NCI-H2196 (cell line): ENCODE results near the gene RNASEL.

Experiments used
- DNase-seq: peaks from one replicate; lab custom pipeline; 2025; ENCODE audit not compliant: unreplicated experiment; lab: John Stamatoyannopoulos, UW

The RNASEL gene

GRCh38 chr1:182600745-182601415, 11.8 kb upstream of the RNASEL start:
- DNase-seq: no peak

DNA sequence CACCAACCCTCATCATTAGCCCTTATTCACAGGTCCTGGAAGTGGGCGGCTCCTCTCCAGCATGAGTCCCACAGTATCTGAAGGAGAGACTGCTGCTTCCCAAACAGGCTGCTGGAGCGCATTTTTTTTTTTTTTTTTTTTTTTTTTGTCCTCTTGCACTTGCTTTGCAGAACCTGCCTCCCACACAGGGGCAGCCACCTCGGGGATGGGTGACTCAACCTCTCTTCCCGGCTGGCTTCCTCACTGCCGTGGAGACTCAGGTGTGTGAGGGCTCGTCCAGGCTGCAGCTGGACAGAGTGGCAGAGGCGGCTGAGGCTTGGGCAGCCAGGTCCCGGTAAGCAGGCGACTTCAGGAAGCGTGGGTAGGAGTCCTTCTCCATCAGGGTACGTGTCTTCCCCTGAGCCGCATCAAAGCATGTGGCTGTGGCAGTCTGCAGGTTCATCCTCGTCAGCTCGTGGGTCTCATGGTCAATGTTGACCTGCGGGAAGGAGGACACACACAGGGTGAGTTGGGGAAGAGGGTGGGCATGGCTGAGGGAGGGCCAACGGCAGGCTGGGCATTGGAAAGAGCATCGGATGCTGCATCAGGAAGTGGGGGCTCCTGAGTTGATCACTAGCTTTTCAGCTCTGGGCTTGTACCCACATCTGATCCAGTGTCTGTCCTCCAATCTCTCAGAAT, 11.1 kb upstream of the RNASEL start:
- DNase-seq: no peak

- DNase-seq: no peak
Observed at GRCh38 chr1:182599339-182599738, 10.3 kb upstream of the RNASEL start.

DNA sequence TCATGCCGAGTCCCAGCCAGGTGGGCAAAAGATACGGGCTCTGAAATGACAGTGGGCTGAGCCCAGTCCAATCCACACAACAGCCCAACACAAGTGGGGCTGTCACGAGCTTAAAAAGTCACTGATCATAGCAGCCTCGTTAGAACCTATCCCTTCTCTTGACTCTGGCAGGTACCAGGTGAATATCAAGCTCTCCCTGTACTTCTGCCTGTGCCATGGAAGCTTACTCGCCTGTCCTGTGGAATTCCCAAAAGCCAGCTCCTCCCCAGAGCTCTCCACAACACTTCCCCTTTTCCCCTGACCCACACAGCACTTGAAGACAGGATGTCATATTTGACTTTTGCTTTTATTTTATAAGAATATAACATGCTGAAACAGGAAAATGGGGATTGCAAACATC, 9.2 kb upstream of the RNASEL start:
- DNase-seq: no peak

DNA sequence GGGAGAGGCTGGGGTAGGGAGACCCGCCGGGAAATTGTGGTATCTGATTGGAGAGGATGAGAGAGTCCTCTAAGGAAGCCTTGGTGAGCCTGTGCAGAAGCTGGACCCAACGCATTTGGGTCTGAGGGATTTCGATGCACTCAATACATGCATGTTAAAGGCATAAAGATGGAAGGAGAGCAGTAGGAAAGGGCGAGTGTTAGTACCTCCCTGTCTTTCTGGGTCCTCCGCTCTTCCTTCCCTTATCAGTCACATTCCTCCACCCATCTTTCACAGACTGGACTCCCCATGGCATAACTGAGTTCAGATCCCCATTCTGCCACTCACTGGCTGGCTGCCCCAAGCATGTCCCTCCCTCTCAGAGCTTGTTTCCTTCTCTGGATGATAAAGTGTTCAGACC, 7.9 kb upstream of the RNASEL start:
- DNase-seq: no peak

DNA sequence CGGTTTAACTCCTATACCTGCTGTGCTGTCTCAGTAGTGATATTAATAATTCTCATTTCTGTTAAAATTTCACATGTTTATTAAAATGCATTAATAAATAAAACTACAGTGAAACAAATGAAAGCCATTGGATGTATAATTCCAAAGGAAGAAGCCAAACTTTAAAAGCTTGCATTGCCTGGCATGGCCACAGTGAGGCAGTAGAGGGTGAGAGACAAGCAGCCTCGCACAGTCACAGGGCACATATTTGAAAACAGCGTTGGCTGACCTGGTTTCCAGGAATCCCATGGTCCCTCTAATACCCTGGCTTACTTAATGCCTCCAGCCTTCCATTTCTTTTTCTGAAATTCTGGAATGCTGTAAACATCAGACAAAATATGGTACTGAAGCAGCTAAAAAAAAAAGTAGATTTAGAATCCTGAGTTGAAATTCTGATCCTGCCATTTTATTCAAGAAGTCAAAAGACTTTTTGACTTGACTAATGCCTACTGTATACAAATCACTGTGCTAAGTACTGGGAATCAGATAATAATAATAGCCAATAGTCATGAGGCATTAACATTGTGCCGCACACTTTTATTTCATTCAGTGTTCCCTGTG, 6.7 kb upstream of the RNASEL start:
- DNase-seq: peak; percentile 54

GRCh38 chr1:182589931-182590330, 875 bp upstream of the RNASEL start:
- DNase-seq: no peak

GRCh38 chr1:182589520-182589919, 464 bp upstream of the RNASEL start:
- DNase-seq: no peak

DNA sequence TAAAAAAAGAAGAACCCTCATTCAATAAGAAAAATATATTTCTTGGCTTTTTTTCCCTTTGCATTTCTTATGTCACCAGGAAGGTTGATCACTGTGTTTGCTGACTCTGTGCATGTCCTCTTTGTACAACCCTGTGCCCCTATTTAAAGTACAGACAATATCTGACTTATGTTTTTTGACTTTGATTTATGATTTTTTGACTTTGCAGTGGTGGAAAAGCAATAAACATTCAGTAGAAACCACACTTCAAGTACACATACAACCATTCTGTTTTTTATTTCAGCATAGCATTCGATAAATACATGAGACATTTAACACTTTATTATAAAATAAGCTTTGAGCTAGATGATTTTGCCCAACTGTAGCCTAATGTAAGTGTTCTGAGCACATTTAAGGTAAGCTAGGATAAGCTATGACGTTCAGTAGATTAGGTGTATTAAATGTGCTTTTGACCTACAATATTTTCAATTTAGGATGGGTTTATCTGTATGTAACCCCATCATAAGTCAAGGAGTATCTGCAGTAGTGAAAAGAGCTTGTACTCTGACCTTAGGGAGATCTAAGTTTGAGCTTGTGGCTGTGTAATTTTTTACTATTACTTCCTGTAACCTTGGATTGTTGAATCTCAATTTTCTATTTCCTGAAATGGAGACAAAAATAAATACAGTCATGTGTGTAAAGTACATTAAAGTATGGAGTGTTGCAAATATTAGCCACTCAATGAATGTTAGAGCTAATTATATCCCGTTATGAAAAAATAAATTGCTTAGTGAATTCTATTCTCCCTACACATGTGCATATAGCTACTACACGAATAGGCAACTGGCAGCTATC, 1.2 kb downstream of the RNASEL start:
- no peak for DNase-seq

DNA sequence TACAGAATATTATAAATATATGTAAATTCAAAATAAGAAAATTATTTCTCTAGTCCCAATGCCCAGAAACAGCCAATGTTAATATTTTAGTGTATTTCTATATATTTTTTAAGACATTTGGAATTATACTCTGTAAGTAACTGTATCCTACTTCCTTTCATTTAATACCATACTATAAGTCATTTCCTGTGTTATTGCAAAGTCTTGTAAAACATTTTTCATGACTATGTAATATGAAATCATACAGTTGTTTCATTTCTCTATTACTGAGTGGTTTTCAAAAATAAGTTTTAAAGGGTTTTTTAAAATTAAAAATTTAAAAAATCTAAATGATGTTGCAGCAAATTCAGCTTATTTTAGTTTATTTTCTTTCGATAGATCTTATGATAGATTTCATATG, 2.0 kb downstream of the RNASEL start:
- DNase-seq: no peak

GRCh38 chr1:182586380-182586779, 2.7 kb downstream of the RNASEL start:
- no peak for DNase-seq

GRCh38 chr1:182584746-182585145, 4.3 kb downstream of the RNASEL start:
- DNase-seq: no peak

DNA sequence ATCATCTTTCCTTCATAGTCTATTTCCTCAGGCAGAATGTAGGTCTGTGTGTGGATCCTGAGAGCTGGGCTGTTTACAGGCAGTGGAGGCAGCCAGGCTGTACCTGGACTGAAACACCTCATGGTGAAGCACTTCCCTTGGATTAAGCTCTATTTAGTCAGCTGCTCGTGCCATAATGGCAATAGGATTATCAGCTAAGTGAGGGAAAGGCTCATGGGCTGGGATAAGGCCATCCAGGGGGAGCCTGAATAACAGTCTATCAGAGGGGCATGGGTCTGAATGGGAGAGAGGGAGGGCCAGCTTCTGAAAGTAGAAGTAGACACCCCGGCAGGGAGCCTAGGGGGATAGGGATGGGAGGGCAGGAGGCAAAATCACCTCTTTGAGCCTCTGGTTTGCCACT, 8.3 kb downstream of the RNASEL start:
- no peak for DNase-seq

GRCh38 chr1:182575540-182576149, 13.4 kb downstream of the RNASEL start:
- DNase-seq: no peak

DNA sequence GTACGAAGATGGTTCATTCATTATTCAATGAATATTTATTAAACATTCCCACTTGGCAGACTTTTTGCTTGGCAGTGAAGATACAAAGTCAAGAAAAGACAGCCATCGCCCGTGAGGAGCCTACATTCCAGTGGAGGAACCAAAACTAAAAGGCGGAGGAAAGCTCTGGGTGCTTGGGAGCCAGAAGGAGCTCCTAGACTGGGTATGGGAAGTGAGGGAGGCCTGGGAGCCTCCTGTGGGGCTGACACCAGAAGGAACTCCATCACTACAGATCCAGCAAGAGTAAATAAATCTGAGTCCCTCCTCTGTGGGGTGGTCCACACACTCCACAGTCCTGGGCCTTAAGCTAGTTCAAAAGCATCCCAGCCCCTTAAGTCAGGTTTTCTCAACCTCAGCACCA, 14.9 kb downstream of the RNASEL start:
- no peak for DNase-seq

- DNase-seq: no peak
Observed at GRCh38 chr1:182570611-182570970, 18.5 kb downstream of the RNASEL start.

DNA sequence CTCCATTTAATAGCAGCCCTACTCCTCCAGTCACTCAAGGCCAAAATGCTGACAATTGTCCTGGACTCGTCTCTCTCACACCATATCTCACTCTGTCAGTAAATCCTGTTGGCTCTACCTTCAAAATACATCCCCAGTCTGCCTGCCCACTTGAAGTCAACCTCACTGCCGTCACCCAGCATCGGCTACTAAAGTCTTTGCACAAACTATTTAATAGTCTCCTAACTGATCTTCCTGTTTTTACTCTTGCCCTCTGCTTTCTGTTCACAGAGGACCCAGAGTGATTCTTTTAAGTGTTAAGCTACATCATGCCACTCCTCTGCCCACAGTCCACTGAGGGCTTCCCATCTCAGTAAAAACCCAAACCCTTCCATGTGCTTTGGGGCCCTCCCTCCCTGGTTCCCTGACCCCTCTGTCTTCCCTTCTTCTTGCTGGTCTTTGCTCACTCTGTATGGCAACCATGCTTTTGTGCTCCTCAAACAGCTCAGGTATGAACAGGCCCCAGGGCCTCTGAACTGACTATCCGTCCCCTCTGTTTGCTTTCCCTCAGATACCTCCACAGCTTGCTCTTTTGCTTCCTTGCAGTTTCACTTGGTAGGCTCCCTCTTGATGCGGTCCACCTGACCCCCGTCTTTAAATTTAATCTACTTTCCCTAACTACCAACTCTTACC, 19.0 kb downstream of the RNASEL start:
- no peak for DNase-seq

DNA sequence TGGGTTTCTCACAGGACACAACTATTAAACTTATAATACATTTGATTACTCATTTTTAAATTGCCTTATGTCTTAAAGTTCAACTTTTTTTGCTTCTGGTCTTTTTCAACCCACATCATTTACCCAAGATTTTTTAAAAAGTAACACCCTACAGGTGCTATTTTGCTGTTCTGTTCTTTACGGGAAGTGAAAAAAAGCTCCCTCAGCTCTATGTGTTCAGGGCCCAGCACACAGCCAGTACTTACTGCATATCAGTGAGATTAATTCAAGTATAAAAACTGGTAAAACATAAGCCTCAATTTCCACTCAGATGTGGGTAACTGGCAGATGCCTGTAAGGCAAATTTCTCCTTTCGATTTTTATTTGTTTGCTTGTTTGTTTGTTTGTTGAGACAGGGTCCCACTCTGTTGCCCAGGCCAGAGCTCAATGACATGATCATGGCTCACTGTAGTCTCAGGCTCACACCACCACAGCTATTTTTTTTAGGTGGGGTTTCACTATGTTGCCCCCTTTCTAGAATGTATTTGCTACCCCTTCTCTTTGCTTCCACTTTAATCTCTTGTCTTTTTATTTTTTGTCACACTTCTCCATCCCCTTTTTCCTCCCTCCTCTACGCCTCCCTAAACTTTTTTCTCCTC, 20.3 kb downstream of the RNASEL start:
- DNase-seq: no peak

GRCh38 chr1:182567629-182568028, 21.4 kb downstream of the RNASEL start:
- no peak for DNase-seq

DNA sequence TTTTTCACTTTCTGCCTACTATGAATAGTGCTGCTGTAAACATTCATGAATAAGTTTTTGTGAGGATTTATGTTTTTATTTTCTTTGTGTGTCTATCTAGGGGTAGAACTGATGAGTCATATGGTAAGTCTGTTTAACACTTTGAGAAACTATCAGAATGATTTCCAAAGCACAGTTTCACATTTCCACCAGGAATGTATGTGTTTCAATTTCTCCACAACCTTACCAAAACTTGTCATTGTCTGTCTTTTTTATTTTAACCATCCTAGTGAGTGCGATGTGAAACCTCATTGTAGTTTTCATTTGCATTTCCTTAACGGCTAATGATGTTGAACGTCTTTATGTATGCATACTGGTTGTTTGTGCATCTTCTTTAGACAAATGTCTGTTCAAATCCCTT, 23.5 kb downstream of the RNASEL start:
- no peak for DNase-seq
